ENCODE data around the gene CASQ1.

DNA sequence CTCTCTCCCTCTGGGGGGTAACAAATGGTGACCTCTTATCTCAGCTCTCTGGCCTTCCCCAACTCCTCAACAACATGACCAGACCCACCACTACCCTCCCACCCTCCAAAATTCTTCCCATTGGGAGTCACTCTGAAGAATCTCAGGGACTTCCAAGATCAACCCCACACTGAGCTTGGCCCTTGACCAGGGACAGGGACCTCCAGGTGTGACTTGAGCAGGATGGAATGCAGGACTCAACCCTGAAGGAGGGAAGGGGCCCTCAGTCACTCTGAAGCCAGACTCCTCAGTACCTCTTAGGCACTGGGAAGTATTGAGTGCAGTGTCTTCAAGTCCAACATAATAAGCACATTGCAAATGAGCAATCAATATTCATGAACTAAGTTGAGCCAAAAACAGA is 1.9 kb downstream of the CASQ1 start:
- no peak for TF ChIP-seq CTCF (IDR thresholded peaks at IDR 0.05 in 4 of 5, conservative IDR thresholded peaks at IDR 0.05 in 1 of 5)
- no peak for TF ChIP-seq POLR2A (IDR thresholded peaks at IDR 0.05)
